ENCODE measurements around the gene SRSF6. TPM values are rescaled to one million over a fixed set of nuclear protein-coding genes. Genes with fewer than 3 reads are reported as not detected.
"Not testable (repeated sequence)": the region's sequence is repeated elsewhere in the genome, so short reads cannot be mapped to it uniquely, and the experiment has no call there.

SRSF6 gene
- total RNA-seq, 2 donors from 2014 or later = 42.2 to 90.4 TPM

DNA sequence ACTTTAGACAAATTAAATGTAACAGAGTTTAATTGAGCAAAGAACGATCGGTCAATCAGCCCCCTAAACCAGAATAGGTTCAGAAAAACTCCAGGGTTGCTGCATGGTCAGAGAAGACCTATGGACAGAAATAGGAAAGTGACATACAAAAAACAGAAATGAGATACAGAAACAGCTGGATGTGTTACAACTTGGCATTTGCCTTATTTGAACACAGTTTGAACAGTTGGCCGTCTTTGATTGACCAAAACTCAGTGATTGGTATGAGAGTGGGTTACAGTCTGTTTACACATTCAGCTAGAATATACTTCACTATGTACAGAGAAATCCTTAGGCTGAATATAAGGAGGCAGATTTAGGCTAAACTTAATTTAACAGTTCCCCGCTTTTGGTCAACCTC lies 19.9 kb downstream of the SRSF6 start:
- TF ChIP-seq, protein P1, sequence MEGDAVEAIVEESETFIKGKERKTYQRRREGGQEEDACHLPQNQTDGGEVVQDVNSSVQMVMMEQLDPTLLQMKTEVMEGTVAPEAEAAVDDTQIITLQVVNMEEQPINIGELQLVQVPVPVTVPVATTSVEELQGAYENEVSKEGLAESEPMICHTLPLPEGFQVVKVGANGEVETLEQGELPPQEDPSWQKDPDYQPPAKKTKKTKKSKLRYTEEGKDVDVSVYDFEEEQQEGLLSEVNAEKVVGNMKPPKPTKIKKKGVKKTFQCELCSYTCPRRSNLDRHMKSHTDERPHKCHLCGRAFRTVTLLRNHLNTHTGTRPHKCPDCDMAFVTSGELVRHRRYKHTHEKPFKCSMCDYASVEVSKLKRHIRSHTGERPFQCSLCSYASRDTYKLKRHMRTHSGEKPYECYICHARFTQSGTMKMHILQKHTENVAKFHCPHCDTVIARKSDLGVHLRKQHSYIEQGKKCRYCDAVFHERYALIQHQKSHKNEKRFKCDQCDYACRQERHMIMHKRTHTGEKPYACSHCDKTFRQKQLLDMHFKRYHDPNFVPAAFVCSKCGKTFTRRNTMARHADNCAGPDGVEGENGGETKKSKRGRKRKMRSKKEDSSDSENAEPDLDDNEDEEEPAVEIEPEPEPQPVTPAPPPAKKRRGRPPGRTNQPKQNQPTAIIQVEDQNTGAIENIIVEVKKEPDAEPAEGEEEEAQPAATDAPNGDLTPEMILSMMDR (IDR thresholded peaks at IDR 0.05) = no peak
- H3K36me3 ChIP-seq = no peaks in the 10 kb centered on the region
- no peaks in the 10 kb centered on the region for H3K27me3 ChIP-seq (replicated peaks; ENCODE audit: insufficient read depth)
- ATAC-seq (ENCODE audit: insufficient number of reproducible peaks, low FRiP score, low read depth) (no peak), DNase-seq (ENCODE audit: low spot score) (no peak)
- H3K27ac ChIP-seq = no peak overlapping the region
- H3K9me3 ChIP-seq = no peaks in the 10 kb centered on the region
- H3K4me1 ChIP-seq (ENCODE audit: control insufficient read depth in 1 of 2, low read depth in 2 of 2) = peaks cover 0 to 4% of the 10 kb centered on the region in 2 donors
- H3K4me3 ChIP-seq = no peak overlapping the region

- no peaks in the 10 kb centered on the region for H3K27me3 ChIP-seq (replicated peaks; ENCODE audit: insufficient read depth)
- no peak for DNase-seq (ENCODE audit: low spot score)
- H3K4me3 ChIP-seq = no peak overlapping the region
- ATAC-seq (ENCODE audit: insufficient number of reproducible peaks, low FRiP score, low read depth) = no peak
- TF ChIP-seq, protein P1 (IDR thresholded peaks at IDR 0.05) = no peak
- no peaks in the 10 kb centered on the region for H3K4me1 ChIP-seq (ENCODE audit: control insufficient read depth in 1 of 2, low read depth in 2 of 2)
- H3K27ac ChIP-seq = no peak overlapping the region
- H3K9me3 ChIP-seq = no peaks in the 10 kb centered on the region
- no peaks in the 10 kb centered on the region for H3K36me3 ChIP-seq
Observed at GRCh38 chr20:43490038-43490437, 32.3 kb downstream of the SRSF6 start.

GRCh38 chr20:43492101-43492500 lies 34.4 kb downstream of the SRSF6 start:
- Histone ChIP-seq H3K4me1 (ENCODE audit: control insufficient read depth in 1 of 2, low read depth in 2 of 2) (no peaks in the 10 kb centered on the region), H3K4me3 (no peak overlapping the region), H3K9me3 (no peaks in the 10 kb centered on the region), H3K27me3 (replicated peaks; ENCODE audit: insufficient read depth) (no peaks in the 10 kb centered on the region), H3K36me3 (no peaks in the 10 kb centered on the region), H3K27ac (no peak overlapping the region)
- no peak for DNase-seq (ENCODE audit: low spot score)
- TF ChIP-seq, protein P1 (IDR thresholded peaks at IDR 0.05) = no peak
- no peak for ATAC-seq (ENCODE audit: insufficient number of reproducible peaks, low FRiP score, low read depth)

- no peaks in the 10 kb centered on the region for H3K4me1 ChIP-seq (ENCODE audit: control insufficient read depth in 1 of 2, low read depth in 2 of 2)
- ATAC-seq (ENCODE audit: insufficient number of reproducible peaks, low FRiP score, low read depth) = no peak
- no peak for DNase-seq (ENCODE audit: low spot score)
- H3K4me3 ChIP-seq = no peak overlapping the region
- no peaks in the 10 kb centered on the region for H3K9me3 ChIP-seq
- no peaks in the 10 kb centered on the region for H3K36me3 ChIP-seq
- H3K27ac ChIP-seq = no peak overlapping the region
- H3K27me3 ChIP-seq (replicated peaks; ENCODE audit: insufficient read depth) = no peaks in the 10 kb centered on the region
- TF ChIP-seq, protein P1 (IDR thresholded peaks at IDR 0.05) = no peak
Observed at GRCh38 chr20:43495388-43495787, 37.7 kb downstream of the SRSF6 start.

GRCh38 chr20:43502021-43502420 lies 44.3 kb downstream of the SRSF6 start:
- not testable (repeated sequence) for H3K36me3 ChIP-seq; H3K4me1 ChIP-seq (ENCODE audit: control insufficient read depth in 1 of 2, low read depth in 2 of 2); H3K27me3 ChIP-seq (replicated peaks; ENCODE audit: insufficient read depth); H3K4me3 ChIP-seq; H3K9me3 ChIP-seq; ATAC-seq (ENCODE audit: insufficient number of reproducible peaks, low FRiP score, low read depth); DNase-seq (ENCODE audit: low spot score); H3K27ac ChIP-seq

DNA sequence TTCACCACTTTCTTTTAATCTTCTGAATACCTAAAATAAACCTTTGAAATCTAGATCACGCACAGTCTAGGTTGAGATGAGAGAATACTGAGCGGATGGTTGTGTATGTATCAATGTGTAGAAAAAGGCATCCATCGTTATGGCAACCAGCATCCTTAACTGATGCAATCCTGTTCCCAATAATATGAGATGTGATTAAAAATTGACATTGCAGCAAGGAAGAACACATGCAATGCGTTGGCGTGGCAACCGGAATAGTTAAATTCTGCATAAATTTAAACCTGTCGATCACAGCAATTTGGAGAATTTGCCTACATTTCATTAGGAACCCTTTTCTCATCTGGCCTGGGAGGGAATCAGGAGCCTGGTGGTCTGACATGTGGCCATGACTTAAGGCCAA lies 48.5 kb downstream of the SRSF6 start:
- ATAC-seq (ENCODE audit: insufficient number of reproducible peaks, low FRiP score, low read depth) (no peak), DNase-seq (ENCODE audit: low spot score) (no peak)
- no peaks in the 10 kb centered on the region for H3K9me3 ChIP-seq
- H3K4me3 ChIP-seq = no peak overlapping the region
- TF ChIP-seq, protein P1 (IDR thresholded peaks at IDR 0.05) = no peak
- no peak overlapping the region for H3K27ac ChIP-seq
- peaks cover 0 to 11% of the 10 kb centered on the region in 2 donors for H3K4me1 ChIP-seq (ENCODE audit: control insufficient read depth in 1 of 2, low read depth in 2 of 2)
- H3K27me3 ChIP-seq (replicated peaks; ENCODE audit: insufficient read depth) = no peaks in the 10 kb centered on the region
- no peaks in the 10 kb centered on the region for H3K36me3 ChIP-seq

Measured in thoracic aorta (tissue), 2 donors.